HEK293 (cell line): ENCODE data around the gene RCOR3.

ENCODE experiments used
- EGR2 ChIP-seq: fragments of 450-650 bp; formaldehyde crosslinking; IDR thresholded peaks from 2 replicates; pipeline ENCODE4 v1.5.1; 2016; ENCODE audit warnings: low read depth, missing biosample characterization, missing genetic modification characterization
- FEZF1 ChIP-seq: fragments of 450-650 bp; formaldehyde crosslinking; IDR thresholded peaks from 2 replicates; pipeline ENCODE4 v1.5.1; 2016; ENCODE audit warnings: missing biosample characterization, missing genetic modification characterization
- KLF10 ChIP-seq: fragments of 450-650 bp; IDR thresholded peaks from 2 replicates; pipeline ENCODE4 v1.5.1; 2018; ENCODE audit warnings: missing biosample characterization, mild to moderate bottlenecking, missing genetic modification characterization
- KLF9 ChIP-seq: fragments of 450-650 bp; formaldehyde crosslinking; IDR thresholded peaks from 2 replicates; pipeline ENCODE4 v1.5.1; 2016; ENCODE audit warnings: missing biosample characterization, missing genetic modification characterization, low read depth
- OSR2 ChIP-seq: fragments of 450-650 bp; formaldehyde crosslinking; IDR thresholded peaks from 2 replicates; pipeline ENCODE4 v1.5.1; 2016; ENCODE audit warnings: missing biosample characterization, missing genetic modification characterization
- PRDM4 ChIP-seq: fragments of 450-650 bp; formaldehyde crosslinking; IDR thresholded peaks from 2 replicates; pipeline ENCODE4 v1.5.1; 2017; ENCODE audit warnings: missing biosample characterization, missing genetic modification characterization
- SALL2 ChIP-seq: fragments of 450-650 bp; formaldehyde crosslinking; IDR thresholded peaks from 2 replicates; pipeline ENCODE4 v1.5.0; 2017; ENCODE audit warnings: missing biosample characterization, mild to moderate bottlenecking, missing genetic modification characterization, borderline replicate concordance
- TSHZ1 ChIP-seq: fragments of 450-650 bp; formaldehyde crosslinking; IDR thresholded peaks from 2 replicates; pipeline ENCODE4 v1.5.1; 2016; ENCODE audit warnings: missing biosample characterization, missing genetic modification characterization, borderline replicate concordance
- WT1 ChIP-seq: fragments of 450-650 bp; formaldehyde crosslinking; IDR thresholded peaks from 2 replicates; pipeline ENCODE4 v1.5.1; 2016; ENCODE audit warnings: missing biosample characterization, missing genetic modification characterization
- YY1 ChIP-seq: fragments of 450-650 bp; formaldehyde crosslinking; IDR thresholded peaks from 2 replicates; pipeline ENCODE4 v1.5.1; 2018; ENCODE audit warnings: missing biosample characterization, missing genetic modification characterization
- ZBTB20 ChIP-seq: fragments of 450-650 bp; formaldehyde crosslinking; IDR thresholded peaks from 2 replicates; pipeline ENCODE4 v1.5.1; 2016; ENCODE audit warnings: missing biosample characterization, missing genetic modification characterization
- ZBTB49 ChIP-seq: fragments of 450-650 bp; formaldehyde crosslinking; IDR thresholded peaks from 2 replicates; pipeline ENCODE4 v1.5.1; 2016; ENCODE audit warnings: missing biosample characterization, missing genetic modification characterization, low read depth
- ZFP37 ChIP-seq: fragments of 450-650 bp; formaldehyde crosslinking; IDR thresholded peaks from 2 replicates; pipeline ENCODE4 v1.5.1; 2016; ENCODE audit warnings: missing biosample characterization, missing genetic modification characterization
- ZNF155 ChIP-seq: fragments of 450-650 bp; formaldehyde crosslinking; IDR thresholded peaks from 2 replicates; pipeline ENCODE4 v1.5.1; 2016; ENCODE audit warnings: missing biosample characterization, missing genetic modification characterization
- ZNF175 ChIP-seq: fragments of 450-650 bp; formaldehyde crosslinking; IDR thresholded peaks from 2 replicates; pipeline ENCODE4 v1.5.1; 2016; ENCODE audit warnings: missing biosample characterization, missing genetic modification characterization
- ZNF341 ChIP-seq: fragments of 450-650 bp; formaldehyde crosslinking; IDR thresholded peaks from 2 replicates; pipeline ENCODE4; 2016; ENCODE audit warnings: low read depth, missing biosample characterization, missing genetic modification characterization
- ZNF433 ChIP-seq: fragments of 450-650 bp; formaldehyde crosslinking; IDR thresholded peaks from 2 replicates; pipeline ENCODE4 v1.5.1; 2016; ENCODE audit warnings: missing biosample characterization, missing genetic modification characterization, low read depth
- ZNF510 ChIP-seq: fragments of 450-650 bp; formaldehyde crosslinking; IDR thresholded peaks from 2 replicates; pipeline ENCODE4 v1.5.1; 2018; ENCODE audit warnings: mild to moderate bottlenecking, missing genetic modification characterization, missing biosample characterization; ENCODE audit not compliant: insufficient replicate concordance
- ZNF549 ChIP-seq: fragments of 450-650 bp; IDR thresholded peaks from 2 replicates; pipeline ENCODE4 v1.5.1; 2018; ENCODE audit warnings: missing biosample characterization, missing genetic modification characterization, mild to moderate bottlenecking, inconsistent platforms, moderate library complexity
- ZNF580 ChIP-seq: fragments of 450-650 bp; formaldehyde crosslinking; IDR thresholded peaks from 2 replicates; pipeline ENCODE4 v1.5.1; 2016; ENCODE audit warnings: missing biosample characterization, missing genetic modification characterization
- ZNF639 ChIP-seq: fragments of 450-650 bp; formaldehyde crosslinking; IDR thresholded peaks from 2 replicates; pipeline ENCODE4 v1.5.1; 2016; ENCODE audit warnings: missing biosample characterization, missing genetic modification characterization
- ZNF658 ChIP-seq: fragments of 450-650 bp; formaldehyde crosslinking; IDR thresholded peaks from 2 replicates; pipeline ENCODE4; 2016; ENCODE audit warnings: missing biosample characterization, missing genetic modification characterization
- ZNF677 ChIP-seq: fragments of 450-650 bp; IDR thresholded peaks from 2 replicates; pipeline ENCODE4 v1.5.0; 2018; ENCODE audit warnings: missing biosample characterization, mild to moderate bottlenecking, missing genetic modification characterization, moderate library complexity
- ZNF747 ChIP-seq: fragments of 450-650 bp; formaldehyde crosslinking; IDR thresholded peaks from 2 replicates; pipeline ENCODE4 v1.5.1; 2016; ENCODE audit warnings: missing biosample characterization, missing genetic modification characterization
- ZNF76 ChIP-seq: fragments of 450-650 bp; formaldehyde crosslinking; IDR thresholded peaks from 2 replicates; pipeline ENCODE4; 2016; ENCODE audit warnings: low read depth, missing biosample characterization, missing genetic modification characterization, borderline replicate concordance
- ZNF792 ChIP-seq: fragments of 450-650 bp; formaldehyde crosslinking; IDR thresholded peaks from 2 replicates; pipeline ENCODE4 v1.5.1; 2016; ENCODE audit warnings: missing biosample characterization, missing genetic modification characterization
- ZSCAN30 ChIP-seq: fragments of 450-650 bp; IDR thresholded peaks from 2 replicates; pipeline ENCODE4 v1.5.1; 2018; ENCODE audit warnings: missing biosample characterization, mild to moderate bottlenecking, missing genetic modification characterization, moderate library complexity
- ZSCAN4 ChIP-seq: fragments of 450-650 bp; formaldehyde crosslinking; IDR thresholded peaks from 2 replicates; pipeline ENCODE4 v1.5.1; 2017; ENCODE audit warnings: missing biosample characterization, missing genetic modification characterization

Gene RCOR3

GRCh38 chr1:211258756-211259637, at the start of gene RCOR3 (continued):
- TF ChIP-seq EGR2 (tag by site-specific recombination) (peak; percentile 93), ZNF510 (tag by site-specific recombination) (no peak), ZNF677 (tag by site-specific recombination) (no peak), ZNF341 (tag by site-specific recombination) (peak; percentile 96), ZFP37 (tag by site-specific recombination) (peak; percentile 97), ZNF580 (tag by site-specific recombination) (peak; percentile 72), PRDM4 (peak; percentile 66; the same call in 1 of the 2 replicates), ZNF175 (tag by site-specific recombination) (no peak), ZNF658 (no peak), TSHZ1 (tag by site-specific recombination) (peak; percentile 65; the same call in 1 of the 2 replicates), ZNF549 (no peak), ZBTB49 (tag by site-specific recombination) (no peak), ZNF639 (tag by site-specific recombination) (peak; percentile 91), WT1 (tag by site-specific recombination) (peak; percentile 66), ZSCAN4 (tag by site-specific recombination) (peak; percentile 68), ZNF433 (tag by site-specific recombination) (no peak), ZNF155 (tag by site-specific recombination) (no peak), ZBTB20 (tag by site-specific recombination) (peak; percentile 68), KLF10 (tag by site-specific recombination) (peak; percentile 63; the same call in 1 of the 2 replicates), YY1 (peak; percentile 63), SALL2 (no peak), ZSCAN30 (peak; percentile 99), KLF9 (tag by site-specific recombination) (peak; percentile 69; the same call in 1 of the 2 replicates), ZNF792 (tag by site-specific recombination) (peak; percentile 61; the same call in 1 of the 2 replicates), OSR2 (tag by site-specific recombination) (no peak), ZNF76 (peak; percentile 64; the same call in 1 of the 2 replicates), FEZF1 (0 out of 2 replicates have a peak, but pooled peaks have one; percentile 32), ZNF747 (tag by site-specific recombination) (no peak)
